ENCODE measurements around the gene LETMD1.

DNA sequence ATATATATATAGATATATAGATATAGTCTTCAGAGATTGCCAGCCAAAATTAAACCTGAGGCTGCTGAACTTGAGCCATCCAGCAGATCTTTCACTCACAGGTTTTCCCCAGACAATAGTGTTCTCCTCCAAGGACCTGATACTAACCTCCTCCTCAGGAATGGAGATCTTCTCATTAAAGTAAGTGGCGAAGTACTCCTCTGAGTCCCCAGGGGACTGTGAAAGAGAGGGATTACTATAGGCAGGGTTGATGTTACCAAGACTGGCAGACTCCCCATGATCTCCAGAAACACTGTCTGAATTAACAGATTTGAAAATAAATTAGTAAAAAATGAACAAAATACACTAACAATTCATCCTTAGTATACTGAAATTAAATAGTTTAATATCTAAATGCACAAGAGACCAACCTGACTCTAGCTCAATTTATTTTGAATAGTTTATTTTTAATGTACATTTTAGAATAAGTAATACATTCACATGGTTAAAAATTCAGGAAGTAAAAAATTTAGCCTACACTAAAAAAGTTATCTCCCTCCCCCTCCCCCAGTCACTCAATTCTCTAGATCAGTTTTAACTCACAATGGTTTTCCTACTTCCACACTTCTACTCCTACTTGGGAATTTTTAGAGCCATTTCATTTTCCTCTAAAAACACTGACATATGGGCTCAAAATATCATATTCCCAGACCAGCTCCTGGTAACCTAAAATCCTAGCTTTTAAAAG lies 39.6 kb upstream of the LETMD1 start:
- no peak for TF ChIP-seq CTCF (IDR thresholded peaks at IDR 0.05)
- no peak for TF ChIP-seq POLR2A (IDR thresholded peaks at IDR 0.05)

Data from thyroid gland (tissue), 4 donors.